ENCODE data around the gene ADAR.

DNA sequence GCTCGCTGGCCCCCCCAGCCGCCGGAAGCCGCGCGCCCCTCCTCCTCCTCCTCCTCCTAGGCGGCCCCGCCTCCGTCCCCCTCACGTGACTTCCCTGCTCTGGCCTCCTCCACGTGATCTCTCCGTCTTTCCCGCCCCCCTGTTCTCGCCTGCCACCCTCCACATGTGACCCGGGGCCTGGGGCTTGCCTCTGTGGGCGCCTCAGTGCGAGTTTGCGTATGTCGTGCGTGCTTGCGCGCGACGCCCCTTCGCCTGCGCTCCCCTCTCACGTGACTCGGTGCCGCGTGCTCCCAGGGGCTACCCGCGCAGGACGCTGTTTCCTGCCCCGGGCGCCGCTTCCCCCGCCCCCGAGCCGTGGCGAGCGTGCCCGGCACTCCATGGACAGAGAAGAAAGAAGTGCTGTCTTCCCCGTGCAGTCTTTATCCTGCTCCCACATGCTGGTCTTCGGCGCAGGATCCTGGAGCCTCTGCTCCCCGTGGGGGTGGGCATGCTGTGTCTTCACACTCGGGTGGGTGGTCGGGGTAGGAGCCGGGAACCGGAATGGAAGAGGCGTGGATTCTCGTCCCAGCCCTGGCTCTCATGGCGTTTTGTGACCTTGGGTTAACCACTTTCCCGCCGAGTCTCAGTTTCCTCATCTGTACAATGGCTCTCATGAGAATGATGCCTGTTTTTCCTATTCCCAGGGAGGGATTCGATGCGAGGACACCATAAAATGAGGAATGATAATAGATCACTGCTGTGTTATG is 49.1 kb downstream of the ADAR start:
- TF ChIP-seq, protein P1, sequence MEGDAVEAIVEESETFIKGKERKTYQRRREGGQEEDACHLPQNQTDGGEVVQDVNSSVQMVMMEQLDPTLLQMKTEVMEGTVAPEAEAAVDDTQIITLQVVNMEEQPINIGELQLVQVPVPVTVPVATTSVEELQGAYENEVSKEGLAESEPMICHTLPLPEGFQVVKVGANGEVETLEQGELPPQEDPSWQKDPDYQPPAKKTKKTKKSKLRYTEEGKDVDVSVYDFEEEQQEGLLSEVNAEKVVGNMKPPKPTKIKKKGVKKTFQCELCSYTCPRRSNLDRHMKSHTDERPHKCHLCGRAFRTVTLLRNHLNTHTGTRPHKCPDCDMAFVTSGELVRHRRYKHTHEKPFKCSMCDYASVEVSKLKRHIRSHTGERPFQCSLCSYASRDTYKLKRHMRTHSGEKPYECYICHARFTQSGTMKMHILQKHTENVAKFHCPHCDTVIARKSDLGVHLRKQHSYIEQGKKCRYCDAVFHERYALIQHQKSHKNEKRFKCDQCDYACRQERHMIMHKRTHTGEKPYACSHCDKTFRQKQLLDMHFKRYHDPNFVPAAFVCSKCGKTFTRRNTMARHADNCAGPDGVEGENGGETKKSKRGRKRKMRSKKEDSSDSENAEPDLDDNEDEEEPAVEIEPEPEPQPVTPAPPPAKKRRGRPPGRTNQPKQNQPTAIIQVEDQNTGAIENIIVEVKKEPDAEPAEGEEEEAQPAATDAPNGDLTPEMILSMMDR (IDR thresholded peaks at IDR 0.05; ENCODE audit: insufficient read depth, low read depth, low read length) = no peak
- no peak for TF ChIP-seq EZH2 (IDR thresholded peaks at IDR 0.05; ENCODE audit: insufficient read depth, low read length)
